Measurements from ENCODE around the gene ACBD3. TPM values are rescaled to one million over a fixed set of nuclear protein-coding genes. Genes with fewer than 3 reads are reported as not detected.

ACBD3 gene
- total RNA-seq, 1 donor from 2014 or later: 31.5 TPM

DNA sequence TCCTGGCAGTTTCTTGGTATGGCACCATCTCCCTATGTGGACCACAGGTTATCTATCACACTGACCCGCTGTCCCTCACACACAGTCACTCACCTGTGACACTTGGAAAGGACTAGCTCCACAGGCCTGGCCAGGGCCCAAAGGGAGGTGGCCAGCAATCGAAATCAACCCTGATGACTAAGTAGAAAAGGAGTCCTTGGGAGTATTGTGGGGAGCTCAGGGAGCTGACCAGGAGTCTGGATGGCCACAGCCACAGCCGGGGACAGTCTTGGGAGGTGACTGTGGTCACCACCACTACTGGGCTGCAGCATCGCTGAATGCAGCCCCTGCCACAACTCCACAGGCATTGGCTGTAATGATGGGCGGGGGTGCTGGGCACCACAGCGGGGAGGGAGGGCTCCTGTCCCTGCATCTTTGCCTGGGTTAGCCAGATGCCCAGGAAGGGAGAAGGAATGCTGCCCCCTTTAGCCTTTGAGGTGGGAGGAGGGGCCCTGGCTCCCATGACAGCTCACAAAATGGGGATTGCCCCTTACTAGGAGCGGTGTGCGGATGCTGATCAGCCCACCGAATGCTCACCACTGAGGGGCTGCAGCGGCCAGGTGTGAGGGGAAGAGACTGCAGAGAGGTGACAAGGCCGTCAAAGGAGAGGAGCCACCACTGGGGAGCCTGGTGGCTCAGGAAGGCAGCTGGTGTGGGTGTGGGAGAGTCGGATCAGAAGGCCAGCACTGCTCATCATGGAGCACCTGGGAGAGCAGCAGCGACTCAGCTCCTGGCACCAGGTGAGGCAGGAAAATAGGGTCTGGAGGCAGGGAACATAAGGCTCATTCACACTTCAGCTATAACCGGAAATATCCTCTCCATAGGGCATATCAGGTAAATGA is 62.7 kb downstream of the ACBD3 start:
- TF ChIP-seq, protein P1, sequence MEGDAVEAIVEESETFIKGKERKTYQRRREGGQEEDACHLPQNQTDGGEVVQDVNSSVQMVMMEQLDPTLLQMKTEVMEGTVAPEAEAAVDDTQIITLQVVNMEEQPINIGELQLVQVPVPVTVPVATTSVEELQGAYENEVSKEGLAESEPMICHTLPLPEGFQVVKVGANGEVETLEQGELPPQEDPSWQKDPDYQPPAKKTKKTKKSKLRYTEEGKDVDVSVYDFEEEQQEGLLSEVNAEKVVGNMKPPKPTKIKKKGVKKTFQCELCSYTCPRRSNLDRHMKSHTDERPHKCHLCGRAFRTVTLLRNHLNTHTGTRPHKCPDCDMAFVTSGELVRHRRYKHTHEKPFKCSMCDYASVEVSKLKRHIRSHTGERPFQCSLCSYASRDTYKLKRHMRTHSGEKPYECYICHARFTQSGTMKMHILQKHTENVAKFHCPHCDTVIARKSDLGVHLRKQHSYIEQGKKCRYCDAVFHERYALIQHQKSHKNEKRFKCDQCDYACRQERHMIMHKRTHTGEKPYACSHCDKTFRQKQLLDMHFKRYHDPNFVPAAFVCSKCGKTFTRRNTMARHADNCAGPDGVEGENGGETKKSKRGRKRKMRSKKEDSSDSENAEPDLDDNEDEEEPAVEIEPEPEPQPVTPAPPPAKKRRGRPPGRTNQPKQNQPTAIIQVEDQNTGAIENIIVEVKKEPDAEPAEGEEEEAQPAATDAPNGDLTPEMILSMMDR (IDR thresholded peaks at IDR 0.05): no peak
- intact Hi-C loops (cut with DNase I): loop anchor here (2.0 to 5.0 kb wide), 3 partner anchors 63 to 183 kb away; partner anchors contain the start of genes ACBD3, LIN9 and SDE2
- DNase-seq (ENCODE audit: low spot score in 2 of 2): no peak
- H3K27me3 ChIP-seq: no peaks in the 10 kb centered on the region
- H3K4me1 ChIP-seq: no peaks in the 10 kb centered on the region
- H3K27ac ChIP-seq: no peak overlapping the region
- no peak overlapping the region for H3K4me3 ChIP-seq
- H3K9me3 ChIP-seq: no peaks in the 10 kb centered on the region
- no peaks in the 10 kb centered on the region for H3K36me3 ChIP-seq

DNA sequence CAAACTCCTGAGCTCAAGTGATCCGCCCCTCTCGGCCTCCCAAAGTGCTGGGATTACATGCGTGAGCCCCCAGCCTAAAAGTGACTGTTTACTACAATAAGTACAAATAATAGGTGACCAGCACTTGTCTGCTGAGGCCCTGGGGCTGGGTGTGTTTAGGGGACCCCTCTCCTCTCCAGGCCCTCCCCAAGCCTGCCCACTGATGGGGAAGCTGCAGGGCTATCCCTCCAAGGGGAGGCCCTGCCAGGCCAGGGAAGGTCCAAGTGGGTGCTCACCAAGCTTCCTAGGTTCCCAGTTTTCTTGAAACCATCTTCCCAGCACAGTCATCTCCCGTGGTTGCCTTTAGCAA is 63.4 kb downstream of the ACBD3 start:
- no peaks in the 10 kb centered on the region for H3K27me3 ChIP-seq
- no peak for DNase-seq (ENCODE audit: low spot score in 2 of 2)
- H3K4me1 ChIP-seq: no peaks in the 10 kb centered on the region
- H3K4me3 ChIP-seq: no peak overlapping the region
- intact Hi-C loops (cut with DNase I): loop anchor here (5.0 kb wide), 2 partner anchors 126 to 184 kb away; partner anchors contain the start of genes LIN9 and SDE2
- TF ChIP-seq, protein P1 (IDR thresholded peaks at IDR 0.05): no peak
- H3K36me3 ChIP-seq: no peaks in the 10 kb centered on the region
- no peak overlapping the region for H3K27ac ChIP-seq
- H3K9me3 ChIP-seq: no peaks in the 10 kb centered on the region

DNA sequence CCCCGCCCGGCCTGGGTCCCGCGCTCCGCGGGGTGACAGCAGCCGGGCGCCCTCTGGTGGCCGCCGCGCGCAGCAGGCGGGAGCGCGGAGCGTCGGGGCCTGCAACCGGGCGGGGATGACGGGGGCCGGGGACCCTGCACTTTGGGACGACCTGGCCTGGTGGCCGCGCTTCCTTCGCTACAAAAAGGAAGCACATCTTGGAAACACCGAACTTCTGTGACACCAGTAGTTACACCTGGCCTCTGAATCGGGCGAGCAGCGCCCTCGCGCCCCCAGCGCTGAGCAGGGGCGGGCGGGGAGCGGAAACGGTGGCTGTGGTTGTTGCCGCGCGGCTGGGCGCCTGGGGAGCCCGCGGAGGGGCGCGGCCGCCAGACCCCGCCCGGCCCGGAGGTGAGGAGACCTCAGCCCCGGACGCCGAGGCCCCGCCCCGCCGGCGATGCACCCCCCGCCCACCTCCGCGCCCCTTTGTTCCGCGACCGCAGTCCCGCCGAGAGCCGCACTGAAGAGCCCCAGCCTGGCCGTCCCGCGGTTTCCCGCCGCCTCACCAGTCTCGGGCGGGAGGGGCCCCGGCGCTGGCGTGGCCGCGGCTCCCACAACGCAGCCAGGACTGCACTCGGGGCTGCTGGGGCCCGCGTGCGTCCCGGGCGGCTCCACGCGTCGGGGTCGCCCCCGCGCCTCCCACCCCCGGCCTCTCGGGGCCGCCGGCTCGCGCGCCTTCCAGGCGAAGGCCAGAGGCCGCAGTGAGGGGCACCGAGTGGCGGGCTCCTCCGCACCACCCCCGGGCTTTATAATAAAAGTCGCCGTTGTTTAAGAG is 64.7 kb downstream of the ACBD3 start:
- Histone ChIP-seq H3K4me1 (no peaks in the 10 kb centered on the region), H3K27ac (peak overlapping the region; percentile 16 to 56), H3K4me3 (peak overlapping the region; percentile 73 to 84), H3K27me3 (no peaks in the 10 kb centered on the region), H3K36me3 (no peaks in the 10 kb centered on the region), H3K9me3 (no peaks in the 10 kb centered on the region)
- TF ChIP-seq, protein P1 (IDR thresholded peaks at IDR 0.05): peak; percentile 50 to 96 (median 75)
- intact Hi-C loops (cut with DNase I): loop anchor here (1.0 to 5.0 kb wide), 6 partner anchors 12 to 186 kb away; partner anchors contain the start of genes LIN9 and SDE2
- DNase-seq (ENCODE audit: low spot score in 2 of 2): peak in 1 of 2 donors; percentile 75

DNA sequence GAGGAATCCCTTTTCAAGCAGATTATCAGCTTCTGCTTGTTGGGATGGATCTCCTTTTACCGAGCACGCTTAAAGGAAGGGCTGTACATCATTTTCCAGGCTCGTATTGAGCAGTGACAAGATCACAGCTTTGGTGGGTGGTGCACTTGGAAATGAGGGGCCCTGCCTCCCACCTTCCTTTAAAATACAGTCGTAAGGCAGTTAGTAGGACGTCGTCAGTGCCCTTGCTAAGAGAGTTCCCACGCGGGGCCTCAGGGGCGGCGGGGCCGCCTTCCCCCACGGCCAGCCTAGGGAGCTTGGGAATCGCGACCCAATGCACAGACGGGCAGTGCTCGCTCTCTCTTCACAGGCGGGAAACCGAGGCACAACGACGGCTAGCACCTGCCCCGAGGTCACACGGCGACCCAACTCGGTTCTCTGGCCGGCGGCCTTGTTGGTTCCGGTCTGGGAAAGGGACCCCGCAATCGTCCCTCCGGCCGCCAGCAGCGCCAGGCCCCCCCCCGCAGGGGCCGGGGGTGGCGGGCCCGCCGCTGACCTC is 65.4 kb downstream of the ACBD3 start:
- DNase-seq (ENCODE audit: low spot score in 2 of 2): no peak
- H3K36me3 ChIP-seq: no peaks in the 10 kb centered on the region
- no peaks in the 10 kb centered on the region for H3K27me3 ChIP-seq
- no peak overlapping the region for H3K27ac ChIP-seq
- H3K4me3 ChIP-seq: peak overlapping the region; percentile 73 to 84
- intact Hi-C loops (cut with DNase I): loop anchor here (1.0 to 5.0 kb wide), 6 partner anchors 12 to 186 kb away; partner anchors contain the start of genes LIN9 and SDE2
- no peaks in the 10 kb centered on the region for H3K4me1 ChIP-seq
- H3K9me3 ChIP-seq: no peaks in the 10 kb centered on the region
- TF ChIP-seq, protein P1 (IDR thresholded peaks at IDR 0.05): no peak

DNA sequence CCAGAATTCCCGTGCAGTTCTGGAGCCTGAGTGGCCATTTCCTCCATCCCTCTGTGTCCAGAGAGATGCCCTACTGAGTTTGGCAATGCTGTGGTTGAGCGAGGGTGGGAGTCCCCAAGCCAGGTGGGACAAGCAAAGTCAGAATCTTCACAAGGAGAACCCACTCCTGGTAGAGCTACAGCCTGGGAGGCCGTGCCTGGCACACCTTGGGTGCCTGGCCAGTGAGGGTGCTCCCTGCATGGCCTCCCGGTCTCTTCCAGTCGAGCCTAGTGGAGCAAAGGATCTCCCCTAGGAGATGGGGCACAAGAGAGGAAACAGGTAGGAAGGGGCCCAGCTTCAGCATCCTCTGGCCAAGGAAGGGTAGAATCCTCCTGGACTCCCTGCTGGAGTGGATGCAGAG is 66.1 kb downstream of the ACBD3 start:
- Histone ChIP-seq H3K4me3 (no peak overlapping the region), H3K4me1 (no peaks in the 10 kb centered on the region), H3K36me3 (no peaks in the 10 kb centered on the region), H3K27me3 (no peaks in the 10 kb centered on the region), H3K9me3 (no peaks in the 10 kb centered on the region), H3K27ac (no peak overlapping the region)
- TF ChIP-seq, protein P1 (IDR thresholded peaks at IDR 0.05): no peak
- DNase-seq (ENCODE audit: low spot score in 2 of 2): no peak
- intact Hi-C loops (cut with DNase I): loop anchor here (2.0 to 5.0 kb wide), 3 partner anchors 48 to 187 kb away; partner anchors contain the start of genes LIN9 and SDE2

All from ascending aorta (tissue), 2 donors.